GM18519 (cell line): ENCODE data around the gene MBNL2.

Experiments
- ATAC-seq: cut with Tn5 transposase; IDR thresholded peaks from one replicate; pipeline ENCODE4 v1.9.1; 2021; ENCODE audit warnings: mild to moderate bottlenecking, moderate library complexity; ENCODE audit not compliant: unreplicated experiment, low FRiP score

The MBNL2 gene

GRCh38 chr13:97289514-97290298 is 67.6 kb downstream of the MBNL2 start:
- ATAC-seq = no peak

GRCh38 chr13:97295283-97296182 is 73.4 kb downstream of the MBNL2 start:
- ATAC-seq = no peak

GRCh38 chr13:97296740-97297139 is 74.6 kb downstream of the MBNL2 start:
- ATAC-seq = no peak

GRCh38 chr13:97298816-97299215 is 76.7 kb downstream of the MBNL2 start:
- no peak for ATAC-seq

- no peak for ATAC-seq
These were observed 78.7 kb downstream of the MBNL2 start for GRCh38 chr13:97300871-97301270.

DNA sequence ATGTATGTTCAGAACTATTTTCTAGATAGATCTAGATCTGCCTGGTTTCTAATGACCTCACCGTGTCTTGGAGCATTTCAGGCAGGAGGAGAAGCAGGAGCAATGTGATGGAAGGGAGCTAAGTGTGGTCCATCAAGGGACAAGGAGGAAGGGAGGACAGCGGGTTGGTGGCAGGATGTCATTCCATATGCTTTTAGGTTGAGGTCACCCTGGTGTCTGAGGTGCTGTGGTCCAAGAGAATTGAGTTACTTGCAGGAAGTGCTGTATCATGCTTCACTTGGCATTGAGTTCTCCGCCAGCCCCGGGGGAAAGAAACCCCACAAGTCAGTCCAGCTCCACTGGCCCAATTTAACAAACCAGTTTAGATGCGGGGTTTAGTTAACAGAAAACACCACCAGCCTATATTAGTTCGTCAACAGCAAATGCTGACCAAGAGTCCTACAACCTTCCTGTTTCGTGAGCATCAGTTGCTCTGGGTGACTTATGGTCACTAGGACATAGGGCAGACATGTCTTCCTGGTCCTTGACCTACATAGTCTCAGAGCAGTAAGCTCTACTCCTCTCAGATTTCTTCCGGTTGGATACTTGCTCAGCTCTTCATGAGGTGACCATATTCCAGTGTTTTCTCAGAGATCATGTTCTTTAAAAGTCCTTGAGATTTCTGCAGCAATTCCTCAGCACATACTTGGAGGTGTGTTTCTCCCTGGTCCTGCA is 79.4 kb downstream of the MBNL2 start:
- ATAC-seq = no peak

DNA sequence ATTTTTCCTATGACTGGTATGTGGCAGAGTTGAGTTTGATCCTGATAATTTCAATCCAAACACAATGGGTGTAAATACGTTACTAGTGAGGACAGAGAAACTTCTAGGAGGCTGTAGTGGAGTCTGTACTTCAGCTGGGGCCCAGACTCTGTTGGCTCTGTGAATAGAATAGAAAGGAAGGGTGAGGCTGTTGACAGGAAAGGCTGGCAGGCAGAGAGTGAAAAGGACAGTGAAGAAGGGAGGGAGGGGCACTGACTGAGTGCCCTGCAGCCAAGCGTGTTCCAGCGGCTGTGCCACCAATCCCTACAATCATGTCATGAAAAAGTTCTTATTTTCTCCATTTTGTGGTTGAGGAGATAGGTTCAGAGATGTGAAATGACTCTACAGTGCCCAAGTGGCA is 80.5 kb downstream of the MBNL2 start:
- no peak for ATAC-seq

DNA sequence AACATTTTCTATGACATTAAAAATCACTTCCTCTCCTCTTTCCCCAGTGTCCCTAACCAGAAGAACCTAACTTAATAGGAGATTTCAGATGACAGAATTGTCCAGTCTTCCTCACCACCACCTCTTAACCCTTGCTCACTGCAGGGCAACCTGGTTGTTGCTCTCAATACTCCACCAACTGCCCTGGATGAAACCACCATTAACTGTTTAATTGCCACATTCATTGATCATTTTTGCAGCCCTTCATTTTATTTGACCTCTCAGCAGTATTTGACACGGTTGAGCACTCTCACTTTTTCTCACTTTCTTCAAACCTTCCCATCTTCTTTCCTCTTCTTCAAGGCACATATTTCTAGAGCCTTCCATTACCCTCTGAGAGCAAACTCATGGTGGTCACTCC is 84.0 kb downstream of the MBNL2 start:
- no peak for ATAC-seq

GRCh38 chr13:97306645-97307044 is 84.5 kb downstream of the MBNL2 start:
- ATAC-seq = no peak

- ATAC-seq = no peak
These were observed 85.2 kb downstream of the MBNL2 start for GRCh38 chr13:97307118-97307881.

- no peak for ATAC-seq
These were observed 85.9 kb downstream of the MBNL2 start for GRCh38 chr13:97307882-97308624.

DNA sequence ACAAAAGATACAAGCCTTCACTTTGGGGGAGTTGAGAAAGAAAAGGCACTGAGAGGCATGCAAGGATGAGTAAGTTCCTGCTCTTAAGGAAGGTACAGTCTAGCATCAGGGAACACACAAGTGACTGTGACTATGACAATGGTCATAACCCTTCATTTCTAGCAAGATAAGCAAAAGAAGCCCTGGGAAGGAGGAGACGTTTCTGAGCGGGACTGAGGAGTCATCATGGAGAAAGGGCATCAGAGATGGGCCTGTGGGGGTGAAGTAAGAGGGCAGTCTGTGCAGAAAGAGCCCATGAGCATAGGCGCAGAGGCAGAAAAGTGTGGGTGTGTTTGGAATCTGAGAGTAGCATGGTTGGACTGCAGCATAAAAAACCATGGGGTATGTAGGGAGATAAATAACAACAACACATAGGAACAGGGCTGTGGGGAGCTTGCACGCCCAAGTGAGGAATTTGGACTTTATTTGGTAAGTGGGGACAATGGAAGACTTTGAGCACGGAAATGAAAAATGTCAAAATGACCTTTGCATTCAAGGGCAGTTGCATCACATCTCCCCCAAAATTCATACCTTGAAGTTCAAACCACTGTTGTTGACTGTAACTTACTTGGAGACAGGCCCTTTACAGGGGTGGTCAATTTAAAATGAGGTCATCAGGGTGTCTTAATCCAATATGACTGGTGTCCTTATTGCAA is 86.7 kb downstream of the MBNL2 start:
- ATAC-seq = no peak

- ATAC-seq = no peak
These were observed 88.8 kb downstream of the MBNL2 start for GRCh38 chr13:97310809-97311436.

GRCh38 chr13:97311956-97312355 is 89.8 kb downstream of the MBNL2 start:
- ATAC-seq = no peak

DNA sequence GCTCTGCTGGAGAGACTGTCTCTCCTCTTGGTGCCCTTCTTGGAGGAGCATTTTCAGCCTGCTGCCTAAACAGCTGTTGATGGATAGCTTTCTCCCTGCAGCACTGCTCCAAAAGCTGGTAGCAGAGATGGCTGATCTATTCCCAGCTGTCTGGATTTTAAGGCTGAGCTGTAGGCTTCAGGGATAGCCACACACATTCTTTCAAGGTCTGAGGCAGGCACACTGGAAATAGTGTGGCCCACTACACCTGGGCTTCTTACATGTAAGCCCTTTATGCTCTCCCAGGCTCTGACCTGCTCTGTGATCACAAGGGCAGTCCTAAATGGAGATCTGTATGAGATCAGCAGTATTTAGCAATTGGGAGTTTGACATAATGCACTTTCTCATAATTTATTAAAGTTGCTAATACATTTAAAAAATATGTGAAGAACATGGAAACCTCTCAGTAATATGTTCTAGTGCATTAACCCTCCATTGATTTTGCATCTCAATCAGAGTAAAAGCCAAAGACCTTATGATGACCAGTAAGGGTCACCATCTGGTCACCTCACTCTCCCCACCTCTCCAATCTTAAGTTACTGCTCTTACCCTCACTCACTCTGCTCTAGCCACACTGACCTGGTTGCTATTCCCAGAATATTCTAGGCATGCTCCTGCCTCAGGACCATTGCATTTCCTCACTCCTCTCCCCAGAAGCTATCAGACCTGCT is 91.6 kb downstream of the MBNL2 start:
- no peak for ATAC-seq

DNA sequence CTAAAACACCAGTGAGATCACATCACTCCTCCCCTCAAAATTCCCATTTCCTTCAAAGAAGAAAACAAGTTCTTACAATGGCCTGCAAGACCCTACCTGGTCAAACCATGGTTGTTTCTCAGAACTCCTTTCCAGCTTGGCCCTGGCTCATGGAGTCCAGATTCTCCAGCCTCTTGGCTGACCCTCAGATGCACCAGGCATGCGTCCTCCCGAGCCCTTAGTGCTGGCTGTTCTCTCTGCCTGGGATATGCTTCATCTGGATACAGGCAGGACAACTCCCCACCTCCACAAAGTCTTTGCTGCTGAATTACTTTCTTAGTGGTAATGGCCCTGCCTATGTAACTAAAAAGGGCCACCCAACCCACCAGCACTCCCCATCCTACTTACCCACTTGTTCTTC is 94.3 kb downstream of the MBNL2 start:
- no peak for ATAC-seq

DNA sequence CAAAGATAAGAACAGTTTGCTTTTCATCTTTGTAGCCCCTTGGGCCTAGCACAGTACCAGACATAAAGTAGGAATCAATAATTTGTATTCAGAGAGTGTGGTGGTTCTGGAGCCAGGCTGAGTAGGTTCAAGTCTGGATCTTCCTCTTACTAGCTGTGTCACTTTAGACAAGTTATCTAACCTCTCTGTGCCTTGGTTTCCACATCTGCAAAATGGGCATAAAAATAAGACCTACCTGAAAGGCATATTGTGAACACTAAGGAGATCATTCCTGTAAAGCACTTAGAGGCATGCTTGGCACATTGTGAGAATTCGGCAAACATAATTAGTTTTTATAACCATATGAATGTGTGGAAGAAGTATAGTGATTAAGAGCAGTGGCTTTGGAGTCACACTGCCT is 95.8 kb downstream of the MBNL2 start:
- no peak for ATAC-seq

- ATAC-seq = no peak
These were observed 96.4 kb downstream of the MBNL2 start for GRCh38 chr13:97318532-97318931.
